Right lobe of liver (tissue), 6 donors: ENCODE data around the gene BICD2. TPM values are rescaled to one million over a fixed set of nuclear protein-coding genes. Genes with fewer than 3 reads are reported as not detected.

ENCODE experiments used
- ATAC-seq, 4 donors: fragments of 200-7000 bp; cut with Tn5 transposase; one replicate each; pipeline ENCODE4 v1.9.1; 2020; ENCODE audit warnings: mild to moderate bottlenecking in 4 of 4, moderate library complexity in 4 of 4
- DNase-seq, 3 donors: peaks; one replicate each; pipeline ENCODE4 v3.0.0-alpha.2; 2020
- H3K27ac ChIP-seq, 3 donors: fragments of 200-600 bp; one replicate each; pipeline ENCODE4 v1.8.0; 2022
- H3K27me3 ChIP-seq, 2 donors: fragments of 200-600 bp; one replicate each; pipeline ENCODE4 v1.8.0; 2022
- H3K36me3 ChIP-seq, 4 donors: fragments of 200-600 bp; sonication (generic) in 1 of 4; one replicate each; pipeline versions ENCODE4 v1.5.1 to v1.8.0; 2017 to 2022; ENCODE audit warnings: control low read depth in 1 of 4
- H3K4me1 ChIP-seq, 4 donors: fragments of 200-600 bp; sonication (generic) in 1 of 4; one replicate each; pipeline versions ENCODE4 v1.5.1 to v1.8.0; 2017 to 2022; ENCODE audit warnings: control low read depth in 1 of 4
- H3K4me3 ChIP-seq, 3 donors: fragments of 200-600 bp; one replicate each; pipeline ENCODE4 v1.8.0; 2022
- H3K9me3 ChIP-seq, 4 donors: fragments of 200-600 bp; sonication (generic) in 1 of 4; one replicate each; pipeline versions ENCODE4 v1.5.1 to v1.8.0; 2017 to 2022; ENCODE audit warnings: control low read depth in 1 of 4
- CTCF ChIP-seq, 4 donors: fragments of 200-600 bp in 3 of 4; fragments of 450-650 bp in 1 of 4; IDR thresholded peaks; one replicate each; pipeline versions ENCODE4 v1.5.1 to v1.8.0; 2016 to 2022; ENCODE audit warnings: antibody characterized with exemption in 4 of 4, mild to moderate bottlenecking in 2 of 4
- POLR2A ChIP-seq: fragments of 450-650 bp; IDR thresholded peaks from one replicate; pipeline ENCODE4 v1.6.1; 2017; ENCODE audit warnings: antibody characterized with exemption, mild to moderate bottlenecking
- WGBS: methylation state at CpG from one replicate; pipeline ENCODE4 v1.1.6; 2018; ENCODE audit warnings: low coverage, low lambda C conversion rate; ENCODE audit not compliant: insufficient coverage; ENCODE audit errors: missing lambda C conversion rate; 5-methylcytosine and 5-hydroxymethylcytosine counted together
- intact Hi-C, 2 donors: fragments of 100-400 bp; cut with DNase I; formaldehyde crosslinking; loops; one replicate each; pipeline versions ENCODE4 v1.11.2 to v1.14.1; 2022
- total RNA-seq, 6 experiments: library from RNA; depleted of rRNA in 2 of 6; stranded (reverse); fragments of >200 nt in 2 of 6; fragmentation: NEBNext Ultra II Directional in 3 of 6; extraction: Animal tissue kit (Norgen Biotek cat#: 25700) in 3 of 6; gene quantifications; one replicate each; pipeline versions ENCODE4 v1.1.0 to v1.2.4, GENCODE V29; 2016 to 2023
- donor health status: DM: no; HTN: yes; CAD: no.
- donor health status: DM: no; HTN: no; CAD: no.
- donor health status: DM: no; HTN: no; CAD: no.
- donor health status: DM: no; HTN: yes; CAD: no.
- donor health status: DM: no; HTN: yes; CAD: no.

Gene BICD2
- total RNA-seq, 6 experiments from 2014 or later: 6.3 to 14.9 (median 9.8) TPM

- WGBS: 90% methylated on average over 15 of the region's 15 CpGs
- H3K27ac ChIP-seq: no peak overlapping the region
- no peak for DNase-seq
These were observed 51.9 kb downstream of the BICD2 start for GRCh38 chr9:92712767-92713166.

GRCh38 chr9:92711844-92712243 is 52.8 kb downstream of the BICD2 start:
- TF ChIP-seq POLR2A: no peak
- no peak for TF ChIP-seq CTCF (IDR thresholded peaks at IDR 0.05)
- no peaks in the 10 kb centered on the region for H3K4me1 ChIP-seq
- no peaks in the 10 kb centered on the region for H3K9me3 ChIP-seq
- H3K36me3 ChIP-seq: peaks cover 0 to 32% (median 8%) of the 10 kb centered on the region in 4 donors
- intact Hi-C loops: no loop called here
- 47% methylated on average over 6 of the region's 6 CpGs for WGBS
- no peak overlapping the region for H3K4me3 ChIP-seq
- peak; percentile 19 to 43 (median 24) for ATAC-seq
- no peak for DNase-seq
- no peak overlapping the region for H3K27ac ChIP-seq
- no peaks in the 10 kb centered on the region for H3K27me3 ChIP-seq

More at GRCh38 chr9:92712767-92713166, 51.9 kb downstream of the BICD2 start:
- Histone ChIP-seq H3K9me3 (no peaks in the 10 kb centered on the region), H3K4me1 (no peaks in the 10 kb centered on the region), H3K4me3 (no peak overlapping the region), H3K27me3 (no peaks in the 10 kb centered on the region), H3K36me3 (peaks cover 0 to 39% (median 9%) of the 10 kb centered on the region in 4 donors)
- ATAC-seq: no peak
- TF ChIP-seq POLR2A (no peak), CTCF (IDR thresholded peaks at IDR 0.05) (no peak)
- intact Hi-C loops: no loop called here

- Histone ChIP-seq H3K4me1 (no peaks in the 10 kb centered on the region), H3K9me3 (no peaks in the 10 kb centered on the region), H3K36me3 (peaks cover 0 to 31% (median 8%) of the 10 kb centered on the region in 4 donors), H3K4me3 (no peak overlapping the region), H3K27ac (no peak overlapping the region), H3K27me3 (no peaks in the 10 kb centered on the region)
- WGBS: 42% methylated on average over 2 of the region's 2 CpGs
- intact Hi-C loops: no loop called here
- no peak for TF ChIP-seq CTCF (IDR thresholded peaks at IDR 0.05)
- no peak for DNase-seq
- no peak for ATAC-seq
These were observed 53.5 kb downstream of the BICD2 start for GRCh38 chr9:92711146-92711545.

GRCh38 chr9:92710368-92710767 is 54.3 kb downstream of the BICD2 start:
- H3K4me1 ChIP-seq: no peaks in the 10 kb centered on the region
- no CpG with 5 or more reads among the region's 3 CpGs for WGBS
- no peak overlapping the region for H3K4me3 ChIP-seq
- no peaks in the 10 kb centered on the region for H3K9me3 ChIP-seq
- ATAC-seq (no peak), DNase-seq (no peak)
- TF ChIP-seq POLR2A (no peak), CTCF (IDR thresholded peaks at IDR 0.05) (no peak)
- intact Hi-C loops: no loop called here
- H3K27me3 ChIP-seq: no peaks in the 10 kb centered on the region
- peaks cover 0 to 26% (median 8%) of the 10 kb centered on the region in 4 donors for H3K36me3 ChIP-seq
- H3K27ac ChIP-seq: no peak overlapping the region

GRCh38 chr9:92709954-92710353 is 54.7 kb downstream of the BICD2 start:
- no CpG with 5 or more reads among the region's 3 CpGs for WGBS
- Histone ChIP-seq H3K4me3 (no peak overlapping the region), H3K4me1 (no peaks in the 10 kb centered on the region), H3K36me3 (peaks cover 0 to 22% (median 7%) of the 10 kb centered on the region in 4 donors), H3K27ac (no peak overlapping the region), H3K9me3 (no peaks in the 10 kb centered on the region), H3K27me3 (no peaks in the 10 kb centered on the region)
- no peak for ATAC-seq
- no peak for TF ChIP-seq POLR2A
- TF ChIP-seq CTCF (IDR thresholded peaks at IDR 0.05): no peak
- DNase-seq: no peak
- intact Hi-C loops: no loop called here
